OCI-LY3 (cell line): ENCODE measurements around the gene TUBGCP3.

Experiments used
- H2AFZ ChIP-seq: fragments of 200-600, 300-600 bp; shearing (Covaris generic); 2 replicates; pipeline ENCODE4 v1.6.0; 2014; ENCODE audit warnings: antibody characterized with exemption, low read depth, low read length
- H3K27ac ChIP-seq: fragments of 200-600, 300-600 bp; sonication (generic); 2 replicates; pipeline ENCODE4 v1.5.1; 2014; ENCODE audit warnings: mild to moderate bottlenecking, low read length, moderate library complexity, mixed read lengths
- H3K27me3 ChIP-seq: fragments of 200-600, 300-600 bp; sonication (generic); 2 replicates; pipeline ENCODE4 v1.6.1; 2014; ENCODE audit warnings: low read depth, low read length, mixed read lengths
- H3K36me3 ChIP-seq: fragments of 200-600, 300-600 bp; sonication (generic); replicated peaks from 2 replicates; pipeline ENCODE3; 2014; ENCODE audit warnings: low read depth, low read length, mixed read lengths
- H3K4me1 ChIP-seq: fragments of 300-600, 200-600 bp; sonication (generic); 2 replicates; pipeline ENCODE4 v1.6.1; 2014; ENCODE audit warnings: low read length, mixed read lengths
- H3K4me2 ChIP-seq: fragments of 200-600, 300-600 bp; sonication (generic); 2 replicates; pipeline ENCODE4 v1.6.1; 2014; ENCODE audit warnings: low read length, mixed read lengths
- H3K4me3 ChIP-seq: fragments of 300-600, 200-600 bp; sonication (generic); 2 replicates; pipeline ENCODE4 v1.5.1; 2014; ENCODE audit warnings: antibody characterized with exemption, mild to moderate bottlenecking, low read length, moderate library complexity
- H3K79me2 ChIP-seq: fragments of 300-600, 200-600 bp; shearing (Covaris generic); 2 replicates; pipeline ENCODE4 v1.6.1; 2014; ENCODE audit warnings: mild to moderate bottlenecking, low read length, mixed read lengths
- H3K9ac ChIP-seq: fragments of 300-600, 200-600 bp; shearing (Covaris generic); 2 replicates; pipeline ENCODE4 v1.6.0; 2014; ENCODE audit warnings: mild to moderate bottlenecking, low read length, moderate library complexity
- H3K9me3 ChIP-seq: fragments of 200-600, 300-600 bp; shearing (Covaris generic); 2 replicates; pipeline ENCODE4 v1.6.1; 2014; ENCODE audit warnings: low read length, mixed read lengths; ENCODE audit not compliant: insufficient read depth
- H4K20me1 ChIP-seq: fragments of 200-600, 300-600 bp; sonication (generic); 2 replicates; pipeline ENCODE4 v1.6.1; 2016; ENCODE audit warnings: low read length, mixed read lengths; ENCODE audit not compliant: insufficient read depth
- CTCF ChIP-seq: fragments of 200-600, 300-600 bp; sonication (generic); IDR thresholded peaks from 2 replicates; pipeline ENCODE4 v1.5.1; 2014; ENCODE audit warnings: antibody characterized with exemption, low read length, low read depth
- EZH2phosphoT487 ChIP-seq: fragments of 200-600 bp; shearing (Covaris generic); IDR thresholded peaks from 2 replicates; pipeline ENCODE4 v1.6.1; 2018; ENCODE audit warnings: antibody characterized with exemption, mixed run types, low read depth

The TUBGCP3 gene

GRCh38 chr13:112446347-112446861 lies 141.5 kb downstream of the TUBGCP3 start:
- TF ChIP-seq EZH2phosphoT487 (no peak), CTCF (no peak)
- Histone ChIP-seq H3K4me3 (no peak overlapping the region), H4K20me1 (no peaks in the 10 kb centered on the region), H3K36me3 (no peaks in the 10 kb centered on the region), H3K4me2 (no peak overlapping the region), H2AFZ (no peak overlapping the region), H3K9ac (no peak overlapping the region), H3K79me2 (no peaks in the 10 kb centered on the region), H3K27ac (no peak overlapping the region), H3K9me3 (no peaks in the 10 kb centered on the region), H3K4me1 (no peaks in the 10 kb centered on the region), H3K27me3 (no peaks in the 10 kb centered on the region)

- Histone ChIP-seq H3K9ac (no peak overlapping the region), H3K79me2 (no peaks in the 10 kb centered on the region), H4K20me1 (no peaks in the 10 kb centered on the region), H3K4me2 (no peak overlapping the region), H3K4me3 (no peak overlapping the region), H3K4me1 (no peaks in the 10 kb centered on the region), H3K36me3 (no peaks in the 10 kb centered on the region), H2AFZ (no peak overlapping the region), H3K27ac (no peak overlapping the region), H3K9me3 (no peaks in the 10 kb centered on the region), H3K27me3 (no peaks in the 10 kb centered on the region)
- no peak for TF ChIP-seq CTCF
- no peak for TF ChIP-seq EZH2phosphoT487
These were observed 142.3 kb downstream of the TUBGCP3 start for GRCh38 chr13:112445411-112446271.

- no peak overlapping the region for H3K4me3 ChIP-seq
- H3K27ac ChIP-seq = no peak overlapping the region
- H3K4me1 ChIP-seq = no peaks in the 10 kb centered on the region
- H3K9ac ChIP-seq = no peak overlapping the region
- no peak overlapping the region; the same call in 1 of the 2 replicates for H3K4me2 ChIP-seq
- H3K27me3 ChIP-seq = peaks cover 2% of the 10 kb centered on the region; the same call in 1 of the 2 replicates
- no peak for TF ChIP-seq EZH2phosphoT487
- H3K36me3 ChIP-seq = no peaks in the 10 kb centered on the region
- H2AFZ ChIP-seq = no peak overlapping the region
- no peaks in the 10 kb centered on the region for H3K79me2 ChIP-seq
- no peaks in the 10 kb centered on the region for H3K9me3 ChIP-seq
- H4K20me1 ChIP-seq = no peaks in the 10 kb centered on the region
These were observed 143.2 kb downstream of the TUBGCP3 start for GRCh38 chr13:112444416-112445399.

- H3K9ac ChIP-seq = no peak overlapping the region
- peak; percentile 88 for TF ChIP-seq CTCF
- TF ChIP-seq EZH2phosphoT487 = no peak
- no peak overlapping the region; the same call in 1 of the 2 replicates for H3K4me2 ChIP-seq
- 0 out of 2 replicates have a peak, but pooled peaks cover 2% of the 10 kb centered on the region for H3K9me3 ChIP-seq
- H3K27ac ChIP-seq = no peak overlapping the region
- no peaks in the 10 kb centered on the region for H4K20me1 ChIP-seq
- no peak overlapping the region for H3K4me3 ChIP-seq
- H2AFZ ChIP-seq = no peak overlapping the region
- no peaks in the 10 kb centered on the region for H3K36me3 ChIP-seq
- peaks cover 9% of the 10 kb centered on the region; the same call in 1 of the 2 replicates for H3K27me3 ChIP-seq
- H3K4me1 ChIP-seq = no peaks in the 10 kb centered on the region
- H3K79me2 ChIP-seq = no peaks in the 10 kb centered on the region
These were observed 144.0 kb downstream of the TUBGCP3 start for GRCh38 chr13:112443995-112444311.
